Stimulated activated CD8-positive, alpha-beta memory T cell treated with anti-CD3 and anti-CD28 coated beads, Interleukin-4, amount 100 ng/mL, for 1 hour (primary cell): Measurements from ENCODE around the gene PBX1.

ENCODE experiments used
- DNase-seq, 2 donors: peaks; one replicate each; pipeline ENCODE4 v3.0.0-alpha.2; 2020; ENCODE audit warnings: low read depth in 2 of 2, low spot score in 1 of 2

The PBX1 gene

GRCh38 chr1:164753521-164754077 is 194.6 kb downstream of the PBX1 start:
- no peak for DNase-seq

GRCh38 chr1:164754088-164754600 is 195.2 kb downstream of the PBX1 start:
- no peak for DNase-seq

- no peak for DNase-seq
Measured at GRCh38 chr1:164755690-164756089, 196.7 kb downstream of the PBX1 start.

- DNase-seq = no peak
Measured at GRCh38 chr1:164756741-164757140, 197.8 kb downstream of the PBX1 start.

- no peak for DNase-seq
Measured at GRCh38 chr1:164757625-164758024, 198.6 kb downstream of the PBX1 start.

- no peak for DNase-seq
Measured at GRCh38 chr1:164759144-164759920, 200.3 kb downstream of the PBX1 start.

GRCh38 chr1:164759979-164760469 is 201.0 kb downstream of the PBX1 start:
- DNase-seq = no peak

GRCh38 chr1:164760569-164760968 is 201.6 kb downstream of the PBX1 start:
- no peak for DNase-seq

GRCh38 chr1:164761009-164761408 is 202.0 kb downstream of the PBX1 start:
- no peak for DNase-seq

- no peak for DNase-seq
Measured at GRCh38 chr1:164763098-164763497, 204.1 kb downstream of the PBX1 start.

GRCh38 chr1:164764333-164764732 is 205.3 kb downstream of the PBX1 start:
- DNase-seq = no peak

GRCh38 chr1:164765557-164765956 is 206.6 kb downstream of the PBX1 start:
- DNase-seq = no peak

GRCh38 chr1:164765992-164766720 is 207.2 kb downstream of the PBX1 start:
- no peak for DNase-seq

- no peak for DNase-seq
Measured at GRCh38 chr1:164767752-164768402, 208.9 kb downstream of the PBX1 start.

GRCh38 chr1:164768619-164769018 is 209.6 kb downstream of the PBX1 start:
- no peak for DNase-seq

GRCh38 chr1:164769486-164770130 is 210.6 kb downstream of the PBX1 start:
- no peak for DNase-seq

GRCh38 chr1:164770131-164770529 is 211.1 kb downstream of the PBX1 start:
- DNase-seq = no peak

- DNase-seq = no peak
Measured at GRCh38 chr1:164771041-164771618, 212.1 kb downstream of the PBX1 start.

GRCh38 chr1:164771619-164772361 is 212.8 kb downstream of the PBX1 start:
- no peak for DNase-seq

- DNase-seq = no peak
Measured at GRCh38 chr1:164772635-164773034, 213.7 kb downstream of the PBX1 start.
